Measurements from ENCODE around the gene LIMK1.

GRCh38 chr7:74157605-74158004 lies 74.0 kb downstream of the LIMK1 start:
- TF ChIP-seq EZH2 (IDR thresholded peaks at IDR 0.05; ENCODE audit: borderline replicate concordance, low read length) (no peak), CTCF (IDR thresholded peaks at IDR 0.05; ENCODE audit: low read length) (no peak)
